ENCODE data around the gene PPFIA4.
A peak's percentile ranks its signal among the peaks of the same experiment; 100 is the strongest.

Gene PPFIA4

GRCh38 chr1:203054642-203055041 lies 28.4 kb downstream of the PPFIA4 start:
- Histone ChIP-seq H3K4me1 (ENCODE audit: insufficient read depth, low read length) (peaks cover 22% of the 10 kb centered on the region), H3K9me3 (ENCODE audit: insufficient read depth, low read depth, low read length) (no peaks in the 10 kb centered on the region), H3K27ac (ENCODE audit: low read length) (no peak overlapping the region), H3K4me3 (ENCODE audit: low read length) (no peak overlapping the region), H3K9ac (ENCODE audit: low read depth, low read length) (peak overlapping the region; percentile 56), H3K27me3 (ENCODE audit: insufficient read depth, low read length) (no peaks in the 10 kb centered on the region), H3K36me3 (ENCODE audit: insufficient read depth, low read depth, low read length) (no peaks in the 10 kb centered on the region)

GRCh38 chr1:203055161-203055799 lies 29.0 kb downstream of the PPFIA4 start:
- Histone ChIP-seq H3K27ac (ENCODE audit: low read length) (no peak overlapping the region), H3K4me3 (ENCODE audit: low read length) (no peak overlapping the region), H3K36me3 (ENCODE audit: insufficient read depth, low read depth, low read length) (no peaks in the 10 kb centered on the region), H3K27me3 (ENCODE audit: insufficient read depth, low read length) (no peaks in the 10 kb centered on the region), H3K4me1 (ENCODE audit: insufficient read depth, low read length) (peaks cover 22% of the 10 kb centered on the region), H3K9me3 (ENCODE audit: insufficient read depth, low read depth, low read length) (no peaks in the 10 kb centered on the region), H3K9ac (ENCODE audit: low read depth, low read length) (peak overlapping the region; percentile 56)

DNA sequence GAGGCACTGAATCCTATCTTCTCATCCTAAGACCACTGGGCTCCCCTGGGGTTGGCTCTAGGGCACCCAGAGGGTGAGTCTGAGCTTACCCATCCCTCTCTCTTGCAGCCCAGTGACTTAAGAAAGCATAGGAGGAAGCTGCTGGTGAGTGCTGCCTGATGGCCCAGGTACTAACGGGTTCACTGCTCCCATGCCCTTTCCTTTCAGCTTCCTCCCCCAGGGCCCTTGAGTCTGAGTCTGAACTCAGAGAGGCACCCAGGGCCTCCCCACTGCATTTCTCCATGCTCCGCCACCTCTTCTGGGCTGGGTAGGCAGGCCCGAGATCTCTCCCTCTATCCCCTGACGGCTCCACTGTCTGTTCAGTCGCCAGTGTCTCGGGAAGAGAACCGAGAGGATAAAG lies 29.7 kb downstream of the PPFIA4 start:
- Histone ChIP-seq H3K27ac (ENCODE audit: low read length) (no peak overlapping the region), H3K27me3 (ENCODE audit: insufficient read depth, low read length) (no peaks in the 10 kb centered on the region), H3K4me1 (ENCODE audit: insufficient read depth, low read length) (peaks cover 22% of the 10 kb centered on the region), H3K36me3 (ENCODE audit: insufficient read depth, low read depth, low read length) (no peaks in the 10 kb centered on the region), H3K9me3 (ENCODE audit: insufficient read depth, low read depth, low read length) (no peaks in the 10 kb centered on the region), H3K4me3 (ENCODE audit: low read length) (no peak overlapping the region), H3K9ac (ENCODE audit: low read depth, low read length) (no peak overlapping the region)

DNA sequence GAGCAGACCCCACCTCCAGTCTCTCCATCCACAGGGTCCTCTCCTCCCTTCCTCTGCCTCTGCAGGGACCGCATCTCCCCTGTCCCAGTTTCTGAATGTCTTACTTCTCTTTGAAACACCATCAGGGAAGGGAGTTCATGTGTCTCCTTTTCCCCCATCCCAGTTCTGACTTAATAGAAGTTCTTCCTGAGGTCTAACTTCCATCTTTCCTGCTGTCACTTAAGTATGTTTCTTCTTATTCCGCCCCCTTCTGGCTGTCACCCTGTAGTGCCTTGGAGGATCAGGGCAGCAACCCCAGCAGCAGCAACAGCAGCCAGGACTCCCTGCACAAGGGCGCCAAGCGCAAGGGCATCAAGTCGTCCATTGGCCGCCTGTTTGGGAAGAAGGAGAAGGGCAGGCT lies 30.2 kb downstream of the PPFIA4 start:
- Histone ChIP-seq H3K9ac (ENCODE audit: low read depth, low read length) (no peak overlapping the region), H3K27me3 (ENCODE audit: insufficient read depth, low read length) (no peaks in the 10 kb centered on the region), H3K9me3 (ENCODE audit: insufficient read depth, low read depth, low read length) (no peaks in the 10 kb centered on the region), H3K4me1 (ENCODE audit: insufficient read depth, low read length) (peaks cover 22% of the 10 kb centered on the region), H3K27ac (ENCODE audit: low read length) (no peak overlapping the region), H3K4me3 (ENCODE audit: low read length) (no peak overlapping the region), H3K36me3 (ENCODE audit: insufficient read depth, low read depth, low read length) (no peaks in the 10 kb centered on the region)

DNA sequence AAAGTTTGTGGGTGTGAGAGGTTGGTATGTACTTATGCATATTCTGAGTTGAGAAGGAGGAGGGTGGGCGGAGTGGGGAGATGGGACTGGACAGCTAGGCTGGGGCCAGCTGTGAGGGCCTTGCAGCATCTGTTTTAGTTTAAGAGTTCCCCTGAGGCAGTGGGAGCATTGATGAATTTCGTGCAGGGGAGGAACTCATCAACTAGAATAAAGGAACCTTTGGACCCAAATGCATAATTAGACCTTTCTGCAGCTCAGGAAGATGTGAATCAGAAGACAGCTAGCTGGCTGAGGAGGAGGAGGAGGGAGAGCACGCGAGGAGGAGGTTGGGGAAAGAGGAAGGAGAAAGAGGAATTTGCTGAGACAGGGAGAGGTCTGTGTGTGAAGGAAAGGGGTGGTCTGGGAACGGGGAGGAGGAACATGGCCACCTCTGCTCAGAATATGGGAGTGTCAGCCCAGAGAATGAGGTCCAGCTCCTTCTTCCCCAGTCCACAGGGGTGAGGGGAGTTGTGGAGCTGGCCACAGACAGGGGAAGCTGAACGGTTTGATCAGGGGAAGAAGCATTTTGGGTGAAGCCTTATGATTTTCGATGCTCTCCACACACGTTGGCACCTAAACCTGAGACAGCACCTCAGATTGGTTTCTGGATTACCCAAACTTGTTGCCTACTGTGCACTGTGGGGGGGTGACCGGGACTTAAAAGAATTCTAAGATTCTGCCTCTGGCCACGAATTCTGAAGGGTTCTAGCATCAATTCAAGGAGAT lies 31.8 kb downstream of the PPFIA4 start:
- no peak overlapping the region for H3K9ac ChIP-seq (ENCODE audit: low read depth, low read length)
- no peaks in the 10 kb centered on the region for H3K27me3 ChIP-seq (ENCODE audit: insufficient read depth, low read length)
- no peaks in the 10 kb centered on the region; the same call in 1 of the 2 replicates for H3K9me3 ChIP-seq (ENCODE audit: insufficient read depth, low read depth, low read length)
- H3K4me3 ChIP-seq (ENCODE audit: low read length) = no peak overlapping the region
- H3K27ac ChIP-seq (ENCODE audit: low read length) = no peak overlapping the region
- peaks cover 22% of the 10 kb centered on the region for H3K4me1 ChIP-seq (ENCODE audit: insufficient read depth, low read length)
- no peaks in the 10 kb centered on the region for H3K36me3 ChIP-seq (ENCODE audit: insufficient read depth, low read depth, low read length)

GRCh38 chr1:203058676-203058935 lies 32.3 kb downstream of the PPFIA4 start:
- no peak overlapping the region for H3K27ac ChIP-seq (ENCODE audit: low read length)
- H3K9ac ChIP-seq (ENCODE audit: low read depth, low read length) = no peak overlapping the region
- H3K27me3 ChIP-seq (ENCODE audit: insufficient read depth, low read length) = no peaks in the 10 kb centered on the region

GRCh38 chr1:203059485-203059884 lies 33.2 kb downstream of the PPFIA4 start:
- Histone ChIP-seq H3K27me3 (ENCODE audit: insufficient read depth, low read length) (no peaks in the 10 kb centered on the region), H3K9me3 (ENCODE audit: insufficient read depth, low read depth, low read length) (no peaks in the 10 kb centered on the region; the same call in 1 of the 2 replicates), H3K4me1 (ENCODE audit: insufficient read depth, low read length) (peaks cover 12% of the 10 kb centered on the region), H3K4me3 (ENCODE audit: low read length) (no peak overlapping the region), H3K27ac (ENCODE audit: low read length) (no peak overlapping the region), H3K36me3 (ENCODE audit: insufficient read depth, low read depth, low read length) (no peaks in the 10 kb centered on the region), H3K9ac (ENCODE audit: low read depth, low read length) (no peak overlapping the region)

More at GRCh38 chr1:203058676-203058935, 32.3 kb downstream of the PPFIA4 start:
- Histone ChIP-seq H3K4me3 (ENCODE audit: low read length) (no peak overlapping the region), H3K4me1 (ENCODE audit: insufficient read depth, low read length) (peaks cover 19% of the 10 kb centered on the region), H3K9me3 (ENCODE audit: insufficient read depth, low read depth, low read length) (no peaks in the 10 kb centered on the region; the same call in 1 of the 2 replicates), H3K36me3 (ENCODE audit: insufficient read depth, low read depth, low read length) (no peaks in the 10 kb centered on the region)

GRCh38 chr1:203060115-203060514 lies 33.8 kb downstream of the PPFIA4 start:
- no peak overlapping the region for H3K4me3 ChIP-seq (ENCODE audit: low read length)
- H3K27me3 ChIP-seq (ENCODE audit: insufficient read depth, low read length) = no peaks in the 10 kb centered on the region

GRCh38 chr1:203063287-203063686 lies 37.0 kb downstream of the PPFIA4 start:
- Histone ChIP-seq H3K4me1 (ENCODE audit: insufficient read depth, low read length) (no peaks in the 10 kb centered on the region), H3K36me3 (ENCODE audit: insufficient read depth, low read depth, low read length) (no peaks in the 10 kb centered on the region), H3K27me3 (ENCODE audit: insufficient read depth, low read length) (no peaks in the 10 kb centered on the region), H3K9me3 (ENCODE audit: insufficient read depth, low read depth, low read length) (no peaks in the 10 kb centered on the region; the same call in 1 of the 2 replicates), H3K4me3 (ENCODE audit: low read length) (no peak overlapping the region), H3K9ac (ENCODE audit: low read depth, low read length) (no peak overlapping the region), H3K27ac (ENCODE audit: low read length) (no peak overlapping the region)

More at GRCh38 chr1:203060115-203060514, 33.8 kb downstream of the PPFIA4 start:
- no peak overlapping the region for H3K9ac ChIP-seq (ENCODE audit: low read depth, low read length)
- no peaks in the 10 kb centered on the region for H3K36me3 ChIP-seq (ENCODE audit: insufficient read depth, low read depth, low read length)
- H3K9me3 ChIP-seq (ENCODE audit: insufficient read depth, low read depth, low read length) = no peaks in the 10 kb centered on the region; the same call in 1 of the 2 replicates
- no peak overlapping the region for H3K27ac ChIP-seq (ENCODE audit: low read length)
- peaks cover 6% of the 10 kb centered on the region; the same call in 1 of the 2 replicates for H3K4me1 ChIP-seq (ENCODE audit: insufficient read depth, low read length)

- Histone ChIP-seq H3K9me3 (ENCODE audit: insufficient read depth, low read depth, low read length) (no peaks in the 10 kb centered on the region; the same call in 1 of the 2 replicates), H3K27ac (ENCODE audit: low read length) (no peak overlapping the region), H3K36me3 (ENCODE audit: insufficient read depth, low read depth, low read length) (no peaks in the 10 kb centered on the region), H3K4me1 (ENCODE audit: insufficient read depth, low read length) (no peaks in the 10 kb centered on the region), H3K27me3 (ENCODE audit: insufficient read depth, low read length) (no peaks in the 10 kb centered on the region), H3K9ac (ENCODE audit: low read depth, low read length) (no peak overlapping the region), H3K4me3 (ENCODE audit: low read length) (no peak overlapping the region)
Observed at GRCh38 chr1:203065191-203065590, 38.9 kb downstream of the PPFIA4 start.

DNA sequence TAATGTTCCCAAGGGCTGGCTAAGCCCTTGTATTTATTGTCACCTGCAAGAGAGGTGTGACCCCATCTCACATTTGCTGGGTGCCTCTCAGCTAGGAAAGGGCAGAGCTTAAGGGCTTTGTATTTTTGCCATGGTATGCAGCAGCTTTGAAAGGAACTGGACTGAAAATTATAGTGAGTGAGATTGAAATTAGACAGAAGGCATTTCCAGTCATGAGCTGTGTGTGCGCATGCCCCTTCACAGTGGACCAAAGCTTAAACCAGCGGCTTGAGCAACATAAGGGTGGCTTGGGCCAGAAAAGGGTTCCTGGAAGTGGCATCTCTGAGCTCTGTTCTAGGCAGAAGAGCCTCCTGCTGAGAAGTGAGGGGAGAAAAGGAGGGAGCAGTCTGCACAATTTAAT lies 39.7 kb downstream of the PPFIA4 start:
- H3K27ac ChIP-seq (ENCODE audit: low read length) = no peak overlapping the region
- H3K4me3 ChIP-seq (ENCODE audit: low read length) = no peak overlapping the region
- no peak overlapping the region for H3K9ac ChIP-seq (ENCODE audit: low read depth, low read length)
- H3K36me3 ChIP-seq (ENCODE audit: insufficient read depth, low read depth, low read length) = no peaks in the 10 kb centered on the region
- H3K4me1 ChIP-seq (ENCODE audit: insufficient read depth, low read length) = no peaks in the 10 kb centered on the region
- H3K9me3 ChIP-seq (ENCODE audit: insufficient read depth, low read depth, low read length) = no peaks in the 10 kb centered on the region; the same call in 1 of the 2 replicates
- H3K27me3 ChIP-seq (ENCODE audit: insufficient read depth, low read length) = no peaks in the 10 kb centered on the region

GRCh38 chr1:203066965-203067364 lies 40.7 kb downstream of the PPFIA4 start:
- Histone ChIP-seq H3K27ac (ENCODE audit: low read length) (no peak overlapping the region), H3K9me3 (ENCODE audit: insufficient read depth, low read depth, low read length) (no peaks in the 10 kb centered on the region), H3K4me1 (ENCODE audit: insufficient read depth, low read length) (no peaks in the 10 kb centered on the region)

More at GRCh38 chr1:203066965-203067364, 40.7 kb downstream of the PPFIA4 start:
- no peak overlapping the region for H3K4me3 ChIP-seq (ENCODE audit: low read length)
- no peaks in the 10 kb centered on the region for H3K27me3 ChIP-seq (ENCODE audit: insufficient read depth, low read length)
- H3K36me3 ChIP-seq (ENCODE audit: insufficient read depth, low read depth, low read length) = no peaks in the 10 kb centered on the region
- no peak overlapping the region for H3K9ac ChIP-seq (ENCODE audit: low read depth, low read length)

Measured in iPS-20b (cell line).